ENCODE measurements around the gene TAAR9. TPM values are rescaled to one million over a fixed set of nuclear protein-coding genes. Genes with fewer than 3 reads are reported as not detected.
"Not testable (repeated sequence)": the region's sequence is repeated elsewhere in the genome, so short reads cannot be mapped to it uniquely, and the experiment has no call there.

Gene TAAR9
- total RNA-seq, 4 donors from 2014 or later = not detected

GRCh38 chr6:132520953-132521352 lies 17.1 kb upstream of the TAAR9 start:
- TF ChIP-seq POLR2A (IDR thresholded peaks at IDR 0.05) (no peak), CTCF (IDR thresholded peaks at IDR 0.05) (no peak)
- intact Hi-C loops (cut with DNase I; ENCODE audit: low total_unique reads) = no loop called here
- WGBS, 2 donors = 61 to 69% methylated on average over 2 of the region's 2 CpGs
- DNase-seq (ENCODE audit: low spot score in 2 of 2) = no peak
- no peak overlapping the region for H3K4me3 ChIP-seq (ENCODE audit: low read depth, poor library complexity, severe bottlenecking)

DNA sequence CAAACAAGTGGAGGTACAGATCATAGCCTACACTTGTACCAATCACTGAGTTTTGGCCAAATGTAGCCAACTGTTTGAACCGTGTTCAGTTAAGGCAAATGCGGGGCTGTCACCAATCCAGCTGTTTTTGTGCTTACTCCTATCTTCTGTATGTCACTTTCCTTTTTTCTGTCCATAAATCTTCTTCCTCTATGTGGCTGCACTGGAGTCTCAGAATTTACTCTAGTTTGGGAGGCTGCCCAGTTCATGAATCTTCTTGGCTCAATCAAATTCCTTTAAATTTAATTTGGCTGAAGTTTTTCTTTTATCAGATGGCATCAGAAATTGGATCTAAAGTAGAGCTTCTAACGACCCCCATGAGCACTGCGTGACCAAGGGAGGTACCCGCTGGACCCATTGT lies 13.4 kb upstream of the TAAR9 start:
- intact Hi-C loops (cut with DNase I; ENCODE audit: low total_unique reads) = no loop called here
- WGBS, 2 donors = 72 to 79% methylated on average over 5 of the region's 5 CpGs
- TF ChIP-seq CTCF (IDR thresholded peaks at IDR 0.05) = no peak
- no peak for TF ChIP-seq POLR2A (IDR thresholded peaks at IDR 0.05)
- DNase-seq (ENCODE audit: low spot score in 2 of 2) = no peak
- H3K4me3 ChIP-seq (ENCODE audit: low read depth, poor library complexity, severe bottlenecking) = no peak overlapping the region

- intact Hi-C loops (cut with DNase I; ENCODE audit: low total_unique reads) = no loop called here
- no peak for DNase-seq (ENCODE audit: low spot score in 2 of 2)
- H3K4me3 ChIP-seq (ENCODE audit: low read depth, poor library complexity, severe bottlenecking) = no peak overlapping the region
- WGBS, 2 donors = 86 to 91% methylated on average over 4 of the region's 4 CpGs
- TF ChIP-seq CTCF (IDR thresholded peaks at IDR 0.05) (no peak), POLR2A (IDR thresholded peaks at IDR 0.05) (no peak)
These were observed 12.2 kb upstream of the TAAR9 start for GRCh38 chr6:132525866-132526265.

- TF ChIP-seq POLR2A (IDR thresholded peaks at IDR 0.05) = no peak
- TF ChIP-seq CTCF (IDR thresholded peaks at IDR 0.05) = no peak
- 55 to 61% methylated on average over 2 of the region's 2 CpGs for WGBS, 2 donors
- H3K4me3 ChIP-seq (ENCODE audit: low read depth, poor library complexity, severe bottlenecking) = no peak overlapping the region
- intact Hi-C loops (cut with DNase I; ENCODE audit: low total_unique reads) = no loop called here
- DNase-seq (ENCODE audit: low spot score in 2 of 2) = no peak
These were observed 11.6 kb upstream of the TAAR9 start for GRCh38 chr6:132526461-132526860.

DNA sequence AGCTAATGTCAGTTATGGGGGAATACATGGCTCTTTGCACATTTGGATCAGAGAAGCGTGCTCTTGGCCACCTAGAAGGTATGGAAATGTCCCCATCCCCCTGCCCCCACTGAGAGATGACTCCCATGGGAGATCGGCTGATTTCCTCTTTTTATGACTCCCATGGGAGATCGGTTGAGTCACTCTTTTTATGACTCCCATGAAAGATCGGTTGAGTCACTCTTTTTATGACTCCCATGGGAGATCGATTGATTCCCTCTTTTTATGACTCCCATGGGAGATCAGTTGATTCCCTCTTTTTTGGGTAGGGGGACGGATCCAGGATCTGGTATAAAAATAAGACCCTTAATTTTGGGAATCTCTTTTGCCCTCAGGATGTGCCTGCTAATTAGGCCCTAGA lies 10.3 kb upstream of the TAAR9 start:
- DNase-seq (ENCODE audit: low spot score in 2 of 2) = no peak
- TF ChIP-seq POLR2A (IDR thresholded peaks at IDR 0.05) (no peak), CTCF (IDR thresholded peaks at IDR 0.05) (no peak)
- WGBS, 2 donors = 68 to 71% methylated on average over 6 of the region's 6 CpGs
- intact Hi-C loops (cut with DNase I; ENCODE audit: low total_unique reads) = no loop called here
- no peak overlapping the region for H3K4me3 ChIP-seq (ENCODE audit: low read depth, poor library complexity, severe bottlenecking)

- no peak overlapping the region for H3K4me3 ChIP-seq (ENCODE audit: low read depth, poor library complexity, severe bottlenecking)
- intact Hi-C loops (cut with DNase I; ENCODE audit: low total_unique reads) = no loop called here
- 11 to 14% methylated on average over 9 of the region's 9 CpGs for WGBS, 2 donors
- DNase-seq (ENCODE audit: low spot score in 2 of 2) = no peak
- TF ChIP-seq POLR2A (IDR thresholded peaks at IDR 0.05) (no peak), CTCF (IDR thresholded peaks at IDR 0.05) (no peak)
These were observed 7.6 kb upstream of the TAAR9 start for GRCh38 chr6:132530293-132530974.

DNA sequence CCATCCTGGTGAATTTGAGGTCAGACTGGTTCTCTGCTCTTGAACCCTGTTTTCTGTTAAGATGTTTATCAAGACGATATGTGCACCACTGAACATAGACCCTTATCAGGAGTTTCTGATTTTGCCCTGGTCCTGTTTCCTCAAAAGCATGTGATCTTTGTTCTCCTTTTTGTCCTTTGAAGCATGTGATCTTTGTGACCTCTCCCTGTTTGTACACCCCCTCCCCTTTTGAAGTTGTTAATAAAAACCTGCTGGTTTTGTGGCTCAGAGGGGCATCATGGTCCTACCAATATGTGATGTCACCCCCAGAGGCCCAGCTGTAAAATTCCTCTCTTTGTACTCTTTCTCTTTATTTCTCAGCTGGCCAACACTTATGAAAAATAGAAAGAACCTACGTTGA lies 3.5 kb upstream of the TAAR9 start:
- WGBS, 2 donors = 69 to 85% methylated on average over 2 of the region's 2 CpGs
- H3K4me3 ChIP-seq (ENCODE audit: low read depth, poor library complexity, severe bottlenecking); DNase-seq (ENCODE audit: low spot score in 2 of 2); intact Hi-C loops (cut with DNase I; ENCODE audit: low total_unique reads): not testable (repeated sequence)
